ENCODE data around the gene FUOM.

FUOM gene

DNA sequence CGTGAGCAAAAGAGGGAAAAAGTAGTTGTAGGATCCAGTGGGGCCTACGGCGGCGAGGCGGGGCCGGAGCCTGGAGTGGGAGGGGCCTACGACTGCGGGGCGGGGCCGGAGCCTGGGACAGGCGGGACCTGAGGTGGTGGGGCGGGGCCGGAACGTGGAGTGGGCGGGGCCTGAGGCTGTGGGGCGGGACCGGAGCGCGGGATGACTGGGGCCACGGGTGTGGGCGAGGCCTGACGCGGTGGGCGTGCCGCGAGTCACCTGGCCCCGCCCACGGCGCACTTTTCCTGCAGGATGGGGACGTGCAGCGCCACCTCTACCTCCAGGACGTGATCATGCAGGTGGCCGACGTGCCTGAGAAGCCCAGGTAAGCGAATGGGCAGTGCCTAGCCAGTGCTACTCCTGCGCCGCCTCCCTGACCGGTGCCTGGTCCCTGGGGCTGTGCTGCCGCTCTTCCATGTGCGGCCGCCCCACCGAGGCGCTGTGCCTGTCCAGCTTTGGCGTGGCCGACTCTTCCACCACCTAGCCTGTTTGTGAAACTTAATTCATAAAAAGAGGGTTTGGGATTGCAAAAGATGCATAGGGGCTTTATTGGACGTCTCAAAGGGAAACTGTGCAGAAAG is 48.6 kb downstream of the FUOM start:
- DNase-seq = peak; percentile 93

GRCh38 chr10:133308421-133309099 is 49.3 kb downstream of the FUOM start, which contains the start of the genes TUBGCP2 and ZNF511:
Gene TUBGCP2, minus strand, starts transcription at chr10:133308872. Its CDS starts 5,931 bp downstream, at chr10:133302941.
Gene ZNF511, plus strand, starts transcription at chr10:133308914. Its CDS starts 30 bp downstream, at chr10:133308944.
- peak; percentile 94 for DNase-seq

GRCh38 chr10:133307776-133308420 is 49.9 kb downstream of the FUOM start:
- DNase-seq = peak; percentile 89

- DNase-seq = no peak
Observed at GRCh38 chr10:133306941-133307379, 50.9 kb downstream of the FUOM start.

- no peak for DNase-seq
Observed at GRCh38 chr10:133306097-133306476, 51.7 kb downstream of the FUOM start.
